ENCODE data around the gene CCDC102B. TPM values are rescaled to one million over a fixed set of nuclear protein-coding genes. Genes with fewer than 3 reads are reported as not detected.
"Not testable (repeated sequence)": the region's sequence is repeated elsewhere in the genome, so short reads cannot be mapped to it uniquely, and the experiment has no call there.

Gene CCDC102B
- total and polyA plus RNA-seq, 12 donors, result 2.7 to 16.7 (median 8.6) TPM

GRCh38 chr18:68940039-68940438, 142.2 kb downstream of the CCDC102B start:
- TF ChIP-seq POLR2A (IDR thresholded peaks at IDR 0.05), result no peak
- TF ChIP-seq, protein P1, sequence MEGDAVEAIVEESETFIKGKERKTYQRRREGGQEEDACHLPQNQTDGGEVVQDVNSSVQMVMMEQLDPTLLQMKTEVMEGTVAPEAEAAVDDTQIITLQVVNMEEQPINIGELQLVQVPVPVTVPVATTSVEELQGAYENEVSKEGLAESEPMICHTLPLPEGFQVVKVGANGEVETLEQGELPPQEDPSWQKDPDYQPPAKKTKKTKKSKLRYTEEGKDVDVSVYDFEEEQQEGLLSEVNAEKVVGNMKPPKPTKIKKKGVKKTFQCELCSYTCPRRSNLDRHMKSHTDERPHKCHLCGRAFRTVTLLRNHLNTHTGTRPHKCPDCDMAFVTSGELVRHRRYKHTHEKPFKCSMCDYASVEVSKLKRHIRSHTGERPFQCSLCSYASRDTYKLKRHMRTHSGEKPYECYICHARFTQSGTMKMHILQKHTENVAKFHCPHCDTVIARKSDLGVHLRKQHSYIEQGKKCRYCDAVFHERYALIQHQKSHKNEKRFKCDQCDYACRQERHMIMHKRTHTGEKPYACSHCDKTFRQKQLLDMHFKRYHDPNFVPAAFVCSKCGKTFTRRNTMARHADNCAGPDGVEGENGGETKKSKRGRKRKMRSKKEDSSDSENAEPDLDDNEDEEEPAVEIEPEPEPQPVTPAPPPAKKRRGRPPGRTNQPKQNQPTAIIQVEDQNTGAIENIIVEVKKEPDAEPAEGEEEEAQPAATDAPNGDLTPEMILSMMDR (IDR thresholded peaks at IDR 0.05), result no peak
- intact Hi-C loops (cut with DNase I), result no loop called here
- Histone ChIP-seq H3K27ac (no peak overlapping the region), H3K27me3 (no peaks in the 10 kb centered on the region), H3K36me3 (replicated peaks in 1 of 2) (no peaks in the 10 kb centered on the region), H3K4me1 (replicated peaks in 1 of 2) (no peaks in the 10 kb centered on the region), H3K9me3 (replicated peaks in 1 of 3) (no peaks in the 10 kb centered on the region), H3K4me3 (no peak overlapping the region)
- DNase-seq, result no peak
- WGBS, 4 donors, result 27 to 37% (median 35%) methylated on average over 2 of the region's 2 CpGs

DNA sequence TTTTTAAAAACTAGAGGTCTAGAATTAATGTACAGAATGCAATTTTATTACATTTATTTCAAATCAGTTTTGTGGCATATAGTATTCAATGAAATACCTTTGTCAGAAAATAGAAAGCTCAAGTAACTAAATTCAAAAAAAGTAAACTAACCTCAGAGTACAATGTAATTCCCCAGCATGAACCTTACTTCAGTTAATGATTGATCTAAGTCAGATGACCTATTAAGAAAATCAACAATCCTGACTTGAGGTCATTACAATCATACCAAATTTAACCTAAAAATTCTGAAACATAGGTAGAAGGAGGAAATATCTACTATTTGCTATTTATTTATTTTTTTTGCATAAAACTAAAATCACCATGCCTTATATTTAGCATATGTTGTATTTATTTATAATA, 142.9 kb downstream of the CCDC102B start:
- Histone ChIP-seq H3K4me3 (no peak overlapping the region), H3K36me3 (replicated peaks in 1 of 2) (no peaks in the 10 kb centered on the region), H3K27me3 (no peaks in the 10 kb centered on the region), H3K9me3 (replicated peaks in 1 of 3) (no peaks in the 10 kb centered on the region), H3K27ac (no peak overlapping the region), H3K4me1 (replicated peaks in 1 of 2) (no peaks in the 10 kb centered on the region)
- TF ChIP-seq, protein P1 (IDR thresholded peaks at IDR 0.05), result no peak
- TF ChIP-seq POLR2A (IDR thresholded peaks at IDR 0.05), result no peak
- intact Hi-C loops (cut with DNase I), result no loop called here
- no peak for DNase-seq

- no peaks in the 10 kb centered on the region for H3K36me3 ChIP-seq (replicated peaks in 1 of 2)
- H3K4me1 ChIP-seq (replicated peaks in 1 of 2), result no peaks in the 10 kb centered on the region
- no peak for TF ChIP-seq POLR2A (IDR thresholded peaks at IDR 0.05)
- TF ChIP-seq, protein P1 (IDR thresholded peaks at IDR 0.05), result no peak
- intact Hi-C loops (cut with DNase I), result no loop called here
- H3K27me3 ChIP-seq, result no peaks in the 10 kb centered on the region
- no peak overlapping the region for H3K4me3 ChIP-seq
- no peak for DNase-seq
- 50 to 63% (median 59%) methylated on average over 7 of the region's 7 CpGs for WGBS, 4 donors
- H3K9me3 ChIP-seq (replicated peaks in 1 of 3), result no peaks in the 10 kb centered on the region
- no peak overlapping the region for H3K27ac ChIP-seq
Observed at GRCh38 chr18:68942230-68942629, 144.3 kb downstream of the CCDC102B start.

DNA sequence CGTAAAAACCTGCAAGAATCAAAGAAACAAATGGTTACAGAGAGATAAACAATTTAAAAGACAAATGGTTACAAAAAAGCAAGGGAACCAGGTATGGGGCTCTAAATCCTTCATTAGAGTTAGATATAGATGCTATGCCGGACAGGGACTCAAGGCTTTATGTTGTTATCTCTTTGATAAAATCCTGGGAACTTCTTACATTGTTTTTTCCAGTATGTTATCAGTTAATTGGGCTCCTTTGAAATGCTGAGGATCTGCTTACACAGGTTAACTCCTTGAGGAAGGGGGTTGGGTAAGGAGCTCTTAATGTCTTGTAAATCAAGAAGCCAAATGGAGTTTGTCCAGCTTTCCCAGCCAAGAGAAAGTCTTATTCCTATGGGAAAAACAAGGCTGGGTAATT, 146.0 kb downstream of the CCDC102B start:
- H3K27me3 ChIP-seq; intact Hi-C loops (cut with DNase I); DNase-seq; H3K4me1 ChIP-seq (replicated peaks in 1 of 2); H3K27ac ChIP-seq; H3K4me3 ChIP-seq; H3K9me3 ChIP-seq (replicated peaks in 1 of 3); H3K36me3 ChIP-seq (replicated peaks in 1 of 2): not testable (repeated sequence)
- 56 to 77% (median 64%) methylated on average over 2 of the region's 2 CpGs for WGBS, 4 donors

DNA sequence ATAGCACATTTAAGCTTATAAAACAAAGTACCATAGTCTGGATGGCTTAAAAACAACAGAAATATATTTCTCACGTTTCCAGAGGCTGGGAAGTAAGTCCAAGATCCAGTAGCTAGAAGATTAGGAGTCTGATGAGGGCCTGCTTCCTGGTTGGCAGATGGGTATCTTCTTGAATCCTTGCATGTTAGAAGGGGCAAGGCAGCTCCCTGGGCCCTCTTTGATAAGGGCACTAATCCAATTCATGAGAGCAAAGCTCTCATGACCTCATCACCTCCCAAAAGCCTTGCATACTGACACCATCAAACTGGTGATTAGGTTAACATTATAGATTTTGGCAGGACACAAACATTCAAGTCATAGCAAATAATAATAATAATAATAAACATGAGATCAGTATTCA, 146.4 kb downstream of the CCDC102B start:
- no peaks in the 10 kb centered on the region for H3K4me1 ChIP-seq (replicated peaks in 1 of 2)
- no peak overlapping the region for H3K27ac ChIP-seq
- WGBS, 4 donors, result 12 to 44% (median 24%) methylated on average over 1 of the region's 1 CpG
- H3K4me3 ChIP-seq, result no peak overlapping the region
- intact Hi-C loops (cut with DNase I), result no loop called here
- H3K9me3 ChIP-seq (replicated peaks in 1 of 3), result no peaks in the 10 kb centered on the region
- TF ChIP-seq POLR2A (IDR thresholded peaks at IDR 0.05), result no peak
- TF ChIP-seq, protein P1 (IDR thresholded peaks at IDR 0.05), result no peak
- H3K27me3 ChIP-seq, result no peaks in the 10 kb centered on the region
- no peaks in the 10 kb centered on the region for H3K36me3 ChIP-seq (replicated peaks in 1 of 2)
- DNase-seq, result no peak
